GM18502 (cell line): ENCODE results near the gene NINJ2.
"Not testable (repeated sequence)": the region's sequence is repeated elsewhere in the genome, so short reads cannot be mapped to it uniquely, and the experiment has no call there.

ENCODE experiments used
- ATAC-seq: cut with Tn5 transposase; IDR thresholded peaks from one replicate; pipeline ENCODE4 v1.9.1; 2021; ENCODE audit warnings: mild to moderate bottlenecking; ENCODE audit not compliant: unreplicated experiment, poor library complexity

The NINJ2 gene

DNA sequence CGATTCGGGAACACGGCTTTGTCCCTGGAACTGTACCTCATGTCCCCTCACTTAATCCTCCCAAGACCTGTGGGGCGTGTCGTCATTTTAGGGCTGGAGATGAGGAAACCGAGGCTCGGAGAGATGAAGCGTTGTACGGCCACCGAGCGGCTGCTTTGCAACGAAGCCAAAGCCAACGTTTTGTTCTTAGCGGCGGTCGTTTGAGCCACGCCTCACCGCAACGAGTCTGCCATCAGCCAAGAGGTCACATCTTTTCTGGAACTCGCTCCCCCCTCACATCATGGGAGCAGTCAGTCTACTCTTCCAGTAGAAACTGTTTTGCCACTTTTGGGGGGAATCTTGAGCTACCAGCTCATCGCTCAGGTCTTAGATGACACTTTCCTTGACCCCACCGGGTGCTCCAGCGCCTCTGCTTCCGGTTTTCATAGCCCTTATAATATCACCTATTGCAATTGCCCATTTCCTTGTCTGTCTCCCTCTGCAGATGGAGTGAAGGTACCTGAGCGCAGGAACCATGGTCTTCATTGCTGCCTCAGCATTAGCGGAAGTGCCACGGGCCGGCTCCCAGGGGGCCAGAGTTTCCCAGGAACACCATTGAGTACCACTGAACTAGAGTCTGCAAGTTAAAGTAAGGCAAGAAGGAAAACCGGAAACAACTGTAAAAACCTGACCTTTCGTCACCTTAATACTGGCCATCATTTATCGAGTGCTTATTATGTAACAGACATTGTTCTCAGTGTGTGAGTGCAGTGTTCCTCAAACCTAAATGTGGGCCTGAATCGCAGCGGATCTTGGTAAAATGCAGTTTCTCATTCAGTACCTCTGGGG is 19.6 kb downstream of the NINJ2 start:
- ATAC-seq: peak; percentile 2

DNA sequence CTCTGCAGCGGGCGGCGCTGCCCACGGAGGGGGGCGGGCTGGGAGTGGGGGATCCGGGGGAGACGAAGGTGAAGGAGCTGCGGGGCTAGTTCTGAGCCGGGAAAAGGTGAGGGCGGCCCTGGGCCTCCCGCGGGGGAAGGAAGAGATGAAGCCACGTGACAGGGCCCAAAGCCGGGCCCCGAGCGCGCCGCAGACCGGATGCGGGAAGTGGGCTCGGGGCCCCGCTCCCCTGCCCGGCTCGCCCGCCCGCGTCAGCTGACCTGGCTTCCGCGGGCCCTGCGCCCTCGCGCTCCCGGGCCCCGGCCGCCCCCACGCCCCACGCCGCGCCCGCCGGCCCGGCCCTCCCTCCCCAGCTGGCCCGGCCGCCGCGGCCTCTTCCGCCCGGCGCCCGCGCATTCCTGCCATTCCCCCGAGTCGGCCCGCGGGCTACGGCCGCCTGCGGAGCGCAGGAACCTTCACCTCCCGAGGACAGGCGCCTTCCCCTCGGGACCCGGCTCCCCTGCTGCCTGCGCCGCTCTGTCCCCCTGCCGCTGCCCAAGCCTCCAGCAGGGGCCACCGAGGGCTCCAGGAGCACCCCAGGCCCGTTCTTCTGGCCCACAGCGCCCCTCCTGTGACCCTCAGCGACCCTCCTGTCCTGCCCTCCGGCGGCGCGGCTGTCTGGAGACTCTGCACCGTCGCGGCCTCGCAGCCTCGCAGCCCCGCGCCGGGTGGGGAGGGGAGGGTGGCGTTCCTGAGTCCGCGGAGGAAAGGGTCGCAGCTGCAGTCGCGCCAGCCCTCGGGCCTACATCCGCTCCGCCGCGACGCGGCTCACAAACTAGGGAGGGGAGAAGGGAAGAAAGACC is 20.4 kb downstream of the NINJ2 start:
- ATAC-seq: peak; percentile 67

DNA sequence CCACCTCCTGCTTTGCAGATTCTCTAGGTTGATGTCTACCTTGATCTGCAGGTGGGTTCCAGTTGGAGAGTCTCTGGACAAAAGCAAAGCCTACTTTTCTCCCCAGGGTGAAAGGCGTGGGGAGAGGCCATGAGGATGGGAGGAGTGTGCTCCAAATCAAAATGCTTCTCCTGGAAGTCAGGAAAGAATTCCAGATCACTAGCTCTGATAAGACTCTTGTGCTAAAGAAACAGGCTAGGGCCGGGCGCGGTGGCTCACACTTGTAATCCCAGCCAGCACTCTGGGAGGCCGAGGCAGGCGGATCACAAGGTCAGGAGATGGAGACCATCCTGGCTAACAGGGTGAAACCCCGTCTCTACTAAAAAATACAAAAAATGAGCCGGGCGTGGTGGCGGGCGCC is 21.9 kb downstream of the NINJ2 start:
- not testable (repeated sequence) for ATAC-seq

DNA sequence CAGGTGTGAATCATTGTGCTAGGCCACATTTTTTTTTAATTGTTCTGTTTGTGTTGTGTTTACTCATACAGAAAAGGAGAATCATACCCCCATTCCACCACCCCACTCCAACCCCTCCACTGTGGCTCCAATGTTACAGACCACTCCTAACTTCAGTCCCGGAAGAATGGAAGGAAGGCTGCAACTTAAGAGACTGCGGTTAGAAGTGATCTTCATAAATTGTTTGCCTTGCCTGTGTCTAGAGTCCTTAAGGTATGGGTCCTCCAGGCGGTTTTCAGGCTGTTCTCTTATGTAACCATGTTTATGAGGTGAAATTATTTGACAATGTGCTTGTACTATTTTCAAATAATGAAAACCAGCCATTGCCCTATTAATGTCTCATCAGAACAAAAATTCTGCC is 22.5 kb downstream of the NINJ2 start:
- no peak for ATAC-seq

DNA sequence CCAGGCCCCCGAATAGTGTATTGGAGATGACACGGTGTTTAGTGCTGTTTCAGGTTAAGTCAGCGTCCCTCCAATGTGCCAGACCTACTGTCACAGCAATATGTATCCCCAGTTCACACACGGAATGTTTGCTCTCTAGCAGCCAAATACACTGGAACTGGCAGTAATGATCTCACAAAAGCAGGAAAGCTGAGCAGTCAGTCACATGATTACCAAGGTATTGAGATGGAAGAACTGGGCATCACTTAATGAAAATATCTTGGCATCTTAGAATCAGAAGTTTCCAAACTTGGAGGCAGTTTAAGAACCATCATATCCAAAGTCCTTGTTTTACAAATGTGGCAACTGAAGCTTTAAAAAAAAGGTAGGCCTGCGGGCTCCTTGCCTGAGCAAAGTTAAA is 23.3 kb downstream of the NINJ2 start:
- no peak for ATAC-seq

DNA sequence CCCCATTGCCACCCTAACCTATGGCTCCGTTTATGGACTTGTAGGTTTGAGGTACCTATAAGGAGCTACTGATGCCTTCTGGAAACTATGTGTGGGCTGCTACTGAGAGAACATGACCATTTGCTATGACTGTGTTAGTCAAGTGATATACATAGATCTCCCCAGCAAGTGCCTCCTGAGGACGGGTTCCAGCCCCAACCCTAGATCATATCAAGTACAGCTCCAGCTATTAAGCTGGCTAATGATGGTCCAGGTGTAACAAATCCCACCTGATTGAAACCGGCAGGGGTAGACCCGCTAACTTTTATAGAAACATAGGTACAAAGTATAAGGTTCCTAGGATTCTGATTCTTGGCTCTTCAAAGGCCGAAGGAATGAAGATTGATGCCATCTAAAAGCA is 23.7 kb downstream of the NINJ2 start:
- no peak for ATAC-seq

DNA sequence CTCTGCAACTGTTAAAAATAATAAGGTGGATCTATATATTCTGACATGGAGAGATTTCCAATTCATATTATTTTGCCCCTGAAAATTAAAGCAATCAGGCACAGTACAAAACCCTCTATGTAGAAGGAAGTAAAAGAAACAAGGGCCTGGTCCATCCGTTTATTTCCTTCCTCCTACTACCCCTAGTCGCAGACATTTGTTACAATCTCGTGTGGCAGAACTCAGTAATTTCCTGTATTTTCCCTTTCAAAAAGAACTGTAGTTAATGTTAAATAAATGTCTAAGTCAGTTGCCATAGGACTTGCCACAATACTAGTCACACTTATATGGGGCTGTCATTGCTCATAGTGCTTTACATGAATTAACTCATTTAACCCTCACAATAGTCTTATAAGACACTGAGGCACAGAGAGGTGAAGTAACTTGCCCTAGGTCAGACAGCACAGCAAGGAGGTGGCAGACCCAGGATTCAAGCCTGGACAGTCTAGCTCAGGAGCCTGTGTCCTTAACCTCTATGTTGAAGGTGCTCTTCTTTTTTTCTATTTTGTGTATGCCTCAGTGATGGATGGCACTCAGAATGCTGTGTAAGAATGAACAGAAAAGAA is 24.2 kb downstream of the NINJ2 start:
- no peak for ATAC-seq

DNA sequence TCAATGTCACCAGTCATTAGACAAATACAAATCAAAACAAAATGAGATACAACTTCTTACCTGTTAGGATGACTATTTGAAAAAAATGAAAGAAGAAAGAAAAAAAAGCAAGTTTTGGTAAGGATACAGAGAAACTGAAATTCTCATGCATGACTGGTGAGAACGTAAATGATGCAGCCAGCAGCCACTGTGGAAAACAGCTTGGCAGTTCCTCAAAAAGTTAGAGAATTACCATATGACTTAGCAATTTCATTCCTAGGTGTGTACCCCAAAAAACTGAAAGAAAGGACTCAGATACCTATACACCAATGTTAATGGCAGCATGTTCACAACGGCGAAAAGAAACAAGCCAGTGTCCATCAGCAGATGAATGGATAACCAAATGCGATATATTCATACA is 26.6 kb downstream of the NINJ2 start:
- ATAC-seq: no peak

DNA sequence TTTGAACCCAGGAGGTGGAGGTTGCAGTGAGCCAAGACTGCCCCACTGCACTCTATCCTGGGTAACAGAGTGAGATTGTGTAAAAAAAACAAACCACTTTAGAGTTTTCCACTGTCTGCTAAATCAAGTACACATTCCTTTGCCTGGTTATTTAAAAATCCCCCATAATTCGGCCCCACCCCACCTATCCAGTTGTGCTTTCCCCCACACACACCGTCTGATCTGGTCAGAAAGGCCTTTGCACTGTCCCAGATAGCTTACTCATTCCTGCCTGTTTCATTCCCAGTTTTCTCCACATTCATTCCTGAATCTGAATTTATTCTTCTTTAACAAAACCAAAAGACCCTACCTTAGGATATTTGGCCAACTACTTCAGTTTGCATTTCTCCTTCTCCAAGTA is 29.5 kb downstream of the NINJ2 start:
- ATAC-seq: no peak

DNA sequence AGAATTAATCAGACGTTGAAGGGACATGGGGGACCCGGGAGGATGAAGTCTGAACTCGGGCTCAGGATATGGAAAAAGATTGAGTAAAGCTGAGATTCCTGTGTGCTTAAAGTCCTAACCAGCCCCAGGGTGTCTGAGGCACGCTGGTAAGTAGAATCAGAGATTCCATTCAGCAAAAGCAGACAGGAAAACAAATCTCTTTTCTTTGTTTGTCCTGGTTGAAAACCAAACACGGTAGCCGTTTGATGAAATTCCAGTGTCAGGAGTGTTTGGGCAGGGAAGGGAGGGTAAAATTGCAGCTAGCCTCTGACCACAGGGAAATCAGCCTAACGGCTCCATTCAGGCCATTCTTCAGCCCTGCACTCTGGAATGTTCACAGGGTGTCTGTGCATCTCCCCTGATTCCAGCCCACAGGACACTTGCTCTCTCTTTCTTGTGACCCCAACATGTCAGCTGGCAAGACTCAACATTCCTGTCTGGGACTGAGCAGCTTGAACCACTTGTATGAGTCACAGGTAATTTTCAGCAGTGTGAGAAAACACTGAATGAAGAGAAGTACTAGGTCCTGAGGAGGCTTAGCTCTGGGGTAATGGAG is 31.0 kb downstream of the NINJ2 start:
- no peak for ATAC-seq

DNA sequence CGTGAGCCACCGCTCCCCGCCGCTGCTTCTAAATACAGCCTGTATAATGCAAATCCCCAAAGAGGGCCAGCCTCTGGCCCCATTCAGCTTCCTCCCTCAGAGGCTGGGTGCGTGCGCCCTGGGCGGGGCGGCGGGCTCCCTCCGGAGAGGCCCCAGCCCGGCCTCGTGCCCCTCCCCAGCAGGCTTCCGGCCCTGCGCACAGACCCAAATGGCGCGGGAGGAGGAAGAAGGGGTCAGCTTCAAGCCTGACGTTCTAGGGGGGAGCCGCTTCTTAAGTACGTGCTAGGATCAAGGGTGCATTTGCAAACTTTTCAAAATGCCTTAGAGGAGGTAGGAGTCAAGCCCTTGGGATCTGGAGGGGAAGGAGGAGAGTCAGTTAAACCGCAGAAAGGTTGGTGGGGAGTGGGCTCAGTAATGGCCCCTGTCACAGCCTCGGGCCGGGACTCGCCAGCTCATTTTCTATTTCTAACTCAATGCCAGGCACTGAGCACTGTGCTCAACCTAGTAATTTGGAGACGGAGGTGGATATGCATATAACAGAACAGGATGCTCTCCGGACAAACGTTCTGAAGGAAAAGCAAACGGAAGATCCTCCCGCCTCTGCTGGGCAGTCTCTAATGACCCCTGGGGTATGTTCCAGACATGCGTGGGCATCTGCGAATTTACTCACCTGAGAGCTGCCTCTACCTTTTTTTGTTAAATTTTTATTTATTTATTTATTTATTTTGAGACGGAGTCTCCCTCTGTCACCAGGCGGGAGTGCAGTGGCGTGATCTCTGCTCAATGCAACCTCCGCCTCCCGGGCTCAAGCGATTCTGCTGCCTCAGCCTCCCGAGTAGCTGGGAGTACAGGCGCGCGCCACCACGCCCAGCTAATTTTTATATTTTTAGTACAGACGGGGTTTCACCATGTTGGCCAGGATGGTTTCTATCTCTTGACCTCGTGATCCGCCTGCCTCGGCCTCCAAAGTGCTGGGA is 32.3 kb downstream of the NINJ2 start:
- ATAC-seq: peak; percentile 94

DNA sequence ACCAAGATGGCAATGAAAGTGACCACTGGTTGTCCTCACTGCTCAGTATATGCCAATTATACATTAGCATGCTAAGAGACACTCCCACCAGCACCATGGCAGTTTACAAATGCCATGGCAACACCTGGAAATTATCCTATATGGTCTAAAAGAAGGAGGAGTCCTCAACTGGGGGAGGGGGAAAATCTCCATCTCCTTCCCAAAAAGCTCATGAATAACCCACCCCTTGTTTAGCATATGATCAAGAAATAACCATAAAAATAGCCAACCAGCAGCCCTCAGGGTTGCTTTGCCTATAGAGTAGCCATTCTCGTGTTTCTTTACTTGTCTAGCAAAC is 34.5 kb downstream of the NINJ2 start:
- not testable (repeated sequence) for ATAC-seq

DNA sequence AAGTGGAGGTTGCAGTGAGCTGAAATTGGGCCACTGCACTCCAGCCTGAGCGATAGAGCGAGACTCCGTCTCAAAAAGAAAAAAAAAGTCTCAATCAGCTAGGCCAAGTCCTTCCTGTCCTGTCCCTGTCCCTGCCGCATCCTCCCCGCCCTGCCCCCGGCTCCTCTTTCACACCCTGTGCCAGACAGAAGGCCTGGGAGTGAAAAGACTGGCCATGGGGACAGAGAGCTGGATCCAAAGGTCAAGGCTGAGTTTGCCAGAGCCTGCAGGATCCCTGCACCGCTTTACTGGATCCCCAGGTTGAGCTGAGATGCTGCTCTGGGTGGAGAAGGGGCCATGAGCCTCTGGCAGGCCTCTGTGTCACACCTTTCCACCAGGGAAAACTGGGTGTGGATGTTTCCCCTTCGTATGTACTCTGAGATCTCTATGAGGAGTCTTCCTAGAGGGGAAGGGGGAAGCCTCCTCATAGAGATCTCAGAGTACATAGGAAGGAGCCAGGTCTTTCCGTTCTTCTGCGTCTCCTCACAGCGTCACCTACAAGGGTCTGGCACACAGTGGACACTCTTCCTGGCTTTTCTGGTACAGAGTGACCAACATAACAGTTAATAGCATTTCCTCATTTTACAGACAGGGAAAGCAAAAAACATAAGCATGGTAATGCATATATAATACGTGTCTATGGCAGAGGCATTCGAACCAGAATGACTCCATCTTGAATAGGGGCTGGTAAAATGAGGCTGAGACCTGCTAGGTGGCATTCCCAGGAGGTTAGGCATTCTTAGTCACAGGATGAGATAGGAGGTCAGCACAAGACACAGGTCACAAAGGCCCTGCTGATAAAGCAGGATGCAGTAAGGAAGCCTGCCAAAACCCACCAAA is 35.1 kb downstream of the NINJ2 start:
- ATAC-seq: no peak

DNA sequence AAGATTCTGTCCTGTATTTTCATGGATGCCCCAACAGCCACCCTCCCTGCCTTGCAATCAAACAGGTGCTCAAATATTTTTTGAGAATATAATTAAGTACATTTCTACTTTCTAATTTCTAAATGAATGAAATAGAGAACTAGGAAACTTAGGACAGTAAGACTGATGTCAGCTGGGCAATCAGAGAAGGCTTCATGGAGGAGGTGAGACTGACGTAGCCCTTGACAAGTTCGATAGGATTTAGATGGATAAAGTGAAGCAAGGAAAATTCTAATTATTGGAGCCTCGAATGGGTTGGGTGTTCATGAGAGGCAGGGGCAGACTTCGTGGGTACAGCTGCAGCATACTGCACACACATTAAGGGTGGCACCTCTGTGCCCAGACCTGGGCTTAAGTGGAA is 36.0 kb downstream of the NINJ2 start:
- no peak for ATAC-seq

DNA sequence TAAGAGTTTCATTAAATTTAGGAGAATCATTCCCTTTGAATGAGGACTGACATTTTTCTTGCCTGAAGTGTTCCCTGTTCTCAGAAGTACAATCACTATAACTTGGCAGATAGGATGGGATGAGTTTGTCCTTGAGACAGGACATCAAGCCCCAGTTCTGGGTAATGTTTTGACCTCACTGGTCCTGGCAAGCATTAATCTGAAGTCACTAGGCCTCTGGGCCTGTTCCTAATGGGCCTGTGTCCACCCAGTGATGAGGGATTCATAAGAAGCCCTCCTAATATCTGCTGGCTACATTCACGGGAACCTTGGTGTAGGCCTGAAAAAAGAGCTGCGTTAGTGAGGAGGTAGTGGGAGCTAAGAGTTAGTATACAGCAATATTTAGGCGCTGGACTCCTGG is 37.2 kb downstream of the NINJ2 start:
- ATAC-seq: no peak

DNA sequence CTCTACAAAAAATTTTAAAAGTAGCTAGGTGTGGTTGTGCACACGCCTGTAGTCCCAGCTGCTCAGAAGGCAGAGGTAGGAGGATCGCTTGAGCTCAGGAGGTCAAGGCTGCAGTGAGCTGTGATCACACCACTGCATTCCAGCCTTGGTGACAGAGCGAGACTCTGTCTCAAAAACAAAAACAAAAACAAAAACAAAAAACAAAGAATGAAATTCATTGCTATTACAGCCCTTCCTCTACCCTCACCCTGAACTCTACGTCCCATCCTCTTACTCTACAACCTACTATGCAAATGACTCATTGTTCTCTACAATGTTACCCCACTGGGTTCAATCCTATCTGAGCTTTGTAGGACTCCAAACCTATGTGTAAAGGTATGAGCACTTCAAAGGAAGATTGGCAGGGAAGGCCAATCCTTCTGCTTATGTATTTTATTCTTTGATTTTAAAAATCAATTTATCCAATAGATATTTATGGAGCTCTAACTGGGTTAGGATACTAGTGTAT is 39.3 kb downstream of the NINJ2 start:
- no peak for ATAC-seq

DNA sequence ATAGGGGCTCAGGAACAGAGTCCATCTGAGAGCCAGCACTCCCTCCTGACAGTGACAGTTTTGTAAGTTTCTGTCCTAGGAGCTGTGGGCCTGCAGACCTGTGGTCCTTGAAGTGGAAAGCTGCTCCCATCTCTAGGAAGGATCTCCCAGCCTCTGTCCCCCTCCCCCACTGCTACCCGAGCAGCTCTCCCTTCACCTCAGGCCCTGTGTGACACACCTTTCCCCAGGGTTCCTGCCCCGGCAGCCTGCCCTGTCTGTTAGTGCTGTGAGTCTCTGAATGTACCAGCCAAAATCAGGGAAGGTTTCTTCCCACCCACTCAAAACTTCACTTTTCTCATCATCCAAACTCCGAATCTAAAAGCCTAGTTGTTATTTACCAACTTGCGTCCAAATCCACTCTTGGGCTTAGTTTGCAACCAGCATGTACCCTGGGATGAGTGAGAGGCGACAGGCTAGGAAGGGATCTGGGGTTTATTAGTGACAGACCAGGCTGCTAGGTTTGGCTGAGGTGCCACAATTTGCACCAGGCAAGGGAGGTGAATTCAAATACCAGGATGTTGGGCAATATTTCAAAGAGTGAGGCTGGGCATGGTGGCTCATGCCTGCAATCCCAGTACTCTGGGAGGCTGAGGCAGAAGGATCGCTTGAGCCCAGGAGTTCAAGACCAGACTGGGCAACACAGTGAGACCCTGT is 39.9 kb downstream of the NINJ2 start:
- no peak for ATAC-seq

DNA sequence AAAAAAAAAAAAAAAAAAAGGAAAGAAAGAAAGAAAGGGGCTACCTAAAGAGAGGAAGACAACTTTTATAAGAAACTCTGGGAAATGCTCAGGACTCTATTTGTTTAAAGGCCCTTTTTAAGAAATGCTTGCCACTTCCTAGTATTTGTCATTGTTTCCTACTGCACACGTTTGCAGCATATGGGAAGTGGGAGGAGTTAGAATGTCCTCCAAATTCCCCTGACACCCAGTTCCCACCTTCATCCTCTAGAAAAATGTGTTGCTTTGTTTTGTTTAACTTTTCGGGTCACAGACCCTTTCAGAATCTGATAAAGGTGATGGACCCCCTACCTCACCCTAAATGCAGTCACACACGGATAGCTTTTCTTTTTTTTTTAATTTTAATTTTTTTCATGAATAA is 40.8 kb downstream of the NINJ2 start:
- ATAC-seq: no peak
